ENCODE data around the gene MIB1.

MIB1 gene

DNA sequence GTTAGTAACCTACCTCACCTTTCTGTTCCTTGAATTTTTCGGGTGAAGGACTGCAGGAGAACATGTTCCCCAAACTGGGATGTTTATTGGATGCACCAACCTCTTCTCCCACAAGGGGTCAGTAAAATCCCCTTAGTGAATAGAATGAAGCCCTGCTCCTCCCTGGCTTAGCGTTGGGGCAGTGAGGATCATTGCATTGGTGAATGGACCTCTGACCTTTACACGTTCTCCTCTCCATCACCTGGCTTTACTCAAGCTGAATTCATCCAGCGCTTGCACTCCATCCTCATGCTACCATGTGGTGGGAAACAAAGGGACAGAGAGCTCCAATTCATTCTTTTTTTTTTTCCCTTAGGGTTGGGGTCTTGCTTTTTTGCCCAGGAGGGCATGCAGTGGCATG lies 157.2 kb downstream of the MIB1 start:
- no peak for DNase-seq

DNA sequence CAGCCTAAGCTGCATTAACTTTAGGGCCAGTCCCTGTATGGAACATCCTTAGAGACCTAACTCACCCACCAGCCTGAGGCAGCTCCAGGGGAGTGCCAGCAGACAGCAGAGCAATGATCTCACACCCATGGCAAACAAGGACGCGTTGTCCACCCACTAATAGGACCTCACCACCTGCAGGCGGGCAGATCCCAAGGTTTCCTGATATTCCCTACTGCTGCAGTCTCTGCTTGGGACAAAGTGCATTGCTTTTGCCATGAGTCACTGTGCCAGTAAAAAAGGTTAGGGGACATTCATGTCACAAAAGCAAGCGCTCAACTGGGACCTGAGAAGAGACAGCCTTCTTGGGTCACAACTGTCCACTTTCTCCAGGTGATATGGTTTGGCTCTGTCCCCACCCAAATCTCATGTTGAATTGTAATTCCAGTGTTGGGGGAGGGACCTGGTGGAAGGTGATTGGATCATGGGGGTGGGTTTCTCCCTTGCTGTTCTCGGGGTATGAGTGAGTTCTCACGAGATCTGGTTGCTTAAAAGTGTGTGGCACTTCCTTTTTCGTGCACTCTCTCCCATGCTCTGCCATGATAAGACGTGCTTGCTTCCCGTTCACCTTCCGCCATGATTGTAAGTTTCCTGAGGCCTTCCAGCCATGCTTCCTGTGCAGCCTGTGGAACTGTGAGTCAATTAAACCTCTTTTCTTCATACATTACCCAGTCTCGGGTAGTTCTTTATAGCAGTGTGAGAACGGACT lies 160.2 kb downstream of the MIB1 start:
- DNase-seq: no peak

- no peak for DNase-seq
Observed at GRCh38 chr18:21901423-21901945, 160.9 kb downstream of the MIB1 start.

DNA sequence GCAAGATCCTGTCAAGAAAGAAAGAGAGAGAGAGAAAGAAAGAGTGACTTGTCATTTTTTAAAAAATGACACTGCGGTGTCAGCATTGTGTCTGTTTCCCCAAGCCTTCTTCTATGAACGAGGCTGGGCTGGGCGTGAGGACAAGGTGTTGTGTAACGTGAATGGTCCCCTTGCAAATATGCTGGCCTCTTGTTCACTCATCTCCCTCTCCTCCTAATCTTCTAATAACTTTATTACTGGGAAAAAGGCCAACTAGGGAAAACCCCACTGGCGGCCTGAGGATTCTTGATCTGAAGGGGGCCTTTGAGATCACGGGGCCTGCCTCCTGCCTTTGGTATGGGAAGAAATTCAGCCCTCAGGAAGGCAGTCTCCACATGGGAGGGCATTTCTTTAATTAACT lies 163.1 kb downstream of the MIB1 start:
- no peak for DNase-seq

GRCh38 chr18:21904856-21905255 lies 164.3 kb downstream of the MIB1 start:
- DNase-seq: no peak

- DNase-seq: no peak
Observed at GRCh38 chr18:21907451-21907850, 166.9 kb downstream of the MIB1 start.

GRCh38 chr18:21908711-21909110 lies 168.1 kb downstream of the MIB1 start:
- no peak for DNase-seq

DNA sequence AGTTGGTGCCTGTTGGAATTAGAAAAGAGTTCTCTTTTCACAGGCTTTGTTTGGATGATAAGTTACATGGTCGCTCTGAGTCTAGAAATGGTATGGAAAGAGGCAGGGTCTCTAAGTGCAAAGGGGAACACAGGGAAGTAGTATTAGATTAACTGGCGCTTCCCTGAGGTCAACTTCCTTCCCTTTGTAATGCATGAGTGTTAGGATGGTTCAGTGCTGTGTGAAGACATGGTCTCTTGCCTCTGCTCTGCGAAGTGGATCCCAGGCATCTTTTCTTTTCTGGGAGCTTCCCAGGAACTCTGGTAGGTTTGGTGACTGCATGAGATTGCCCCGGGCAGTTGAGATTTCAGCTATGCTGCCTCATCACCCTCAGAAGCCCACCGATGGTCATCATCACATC lies 170.3 kb downstream of the MIB1 start:
- no peak for DNase-seq

GRCh38 chr18:21911551-21911950 lies 171.0 kb downstream of the MIB1 start:
- no peak for DNase-seq

DNA sequence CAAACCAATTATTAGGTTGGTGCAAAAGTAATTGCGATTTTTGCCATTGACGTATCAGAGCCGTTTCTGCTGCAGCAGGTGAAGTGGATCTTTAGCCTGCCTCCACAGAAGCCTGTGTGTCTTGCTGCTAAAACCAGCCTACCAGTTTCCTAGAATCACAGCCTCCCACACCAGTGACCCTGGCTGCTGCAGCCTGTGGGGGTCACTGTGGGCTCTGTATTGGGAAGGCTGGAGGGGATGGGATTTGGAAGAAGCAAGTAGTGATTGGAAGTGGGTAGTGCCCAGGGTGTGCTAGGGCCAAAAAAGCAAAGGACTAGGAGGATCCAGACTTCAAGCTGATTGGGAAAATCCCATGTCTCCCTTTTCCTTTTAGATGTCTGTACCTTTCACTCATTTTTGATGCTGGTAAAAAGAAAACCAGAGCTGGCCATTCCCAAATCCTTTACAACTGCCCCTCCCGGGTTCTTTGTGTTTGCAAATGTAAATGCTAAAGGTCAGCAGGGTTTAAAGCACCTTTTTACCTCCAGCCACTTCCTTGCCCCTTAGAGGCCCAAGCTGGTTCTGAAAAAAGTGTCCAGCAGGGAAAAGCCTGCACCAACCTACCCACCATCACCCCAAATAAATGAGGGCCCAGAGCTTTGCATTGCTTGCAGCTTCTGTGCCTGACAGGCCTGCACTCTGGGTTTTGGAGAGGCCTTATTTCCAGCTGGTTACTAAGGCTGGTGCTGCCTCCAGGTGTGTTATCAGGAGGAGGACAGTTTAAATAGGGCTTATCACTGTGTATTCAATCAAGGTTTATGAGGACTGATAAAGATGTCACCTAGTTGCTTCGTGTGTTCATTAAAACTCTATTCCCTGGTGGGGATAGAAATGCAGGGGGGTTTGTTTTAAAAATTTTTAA lies 172.0 kb downstream of the MIB1 start:
- no peak for DNase-seq

DNA sequence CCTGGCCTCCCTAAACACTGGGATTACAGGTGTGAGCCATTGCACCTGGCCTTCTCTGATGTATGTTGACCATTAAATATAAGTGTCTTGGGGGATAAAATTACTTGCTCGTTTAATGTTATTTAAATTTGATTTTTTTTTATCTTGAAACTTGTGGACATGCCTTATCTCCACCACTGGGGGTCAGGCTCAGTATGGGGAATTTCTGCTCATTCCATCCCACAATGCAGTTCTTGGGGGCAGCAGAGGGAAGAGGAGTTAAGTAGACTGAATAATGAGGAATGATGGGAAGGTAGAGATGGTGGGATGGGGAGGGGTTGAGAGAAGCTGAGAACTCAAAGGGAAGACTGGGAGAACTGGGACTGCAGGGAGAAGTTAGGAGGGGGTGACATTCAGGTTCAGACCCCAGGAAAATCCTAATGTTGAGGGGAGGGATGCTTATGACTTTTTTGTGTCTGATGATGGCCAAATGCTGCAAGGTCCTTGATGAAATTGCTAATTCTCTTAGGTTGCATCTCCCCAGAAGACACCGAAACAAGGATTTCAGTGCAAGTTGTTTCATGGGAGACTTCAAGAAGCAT lies 174.2 kb downstream of the MIB1 start:
- DNase-seq: no peak

DNA sequence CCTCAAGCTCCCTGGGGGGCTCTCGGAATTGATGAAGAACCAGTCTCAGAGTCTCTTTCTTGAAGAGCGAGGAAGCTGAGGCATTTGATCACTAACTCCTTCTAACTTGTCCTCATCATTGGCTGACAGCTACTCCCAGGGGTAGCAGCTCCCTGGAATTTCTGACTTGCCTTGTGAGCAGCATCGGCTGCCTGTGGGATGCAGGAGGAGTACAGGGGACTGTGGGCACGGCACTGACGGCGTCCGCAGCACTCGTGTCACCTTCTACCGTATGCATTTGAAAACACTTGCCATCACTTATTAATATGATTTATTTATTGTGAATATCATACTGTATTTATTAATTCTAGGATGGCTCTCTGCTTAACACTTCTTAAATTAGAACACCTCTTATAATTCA lies 175.0 kb downstream of the MIB1 start:
- DNase-seq: no peak

- no peak for DNase-seq
Observed at GRCh38 chr18:21916594-21916993, 176.0 kb downstream of the MIB1 start.

GRCh38 chr18:21918693-21919092 lies 178.1 kb downstream of the MIB1 start:
- DNase-seq: no peak
